ENCODE data around the gene CNOT11.

DNA sequence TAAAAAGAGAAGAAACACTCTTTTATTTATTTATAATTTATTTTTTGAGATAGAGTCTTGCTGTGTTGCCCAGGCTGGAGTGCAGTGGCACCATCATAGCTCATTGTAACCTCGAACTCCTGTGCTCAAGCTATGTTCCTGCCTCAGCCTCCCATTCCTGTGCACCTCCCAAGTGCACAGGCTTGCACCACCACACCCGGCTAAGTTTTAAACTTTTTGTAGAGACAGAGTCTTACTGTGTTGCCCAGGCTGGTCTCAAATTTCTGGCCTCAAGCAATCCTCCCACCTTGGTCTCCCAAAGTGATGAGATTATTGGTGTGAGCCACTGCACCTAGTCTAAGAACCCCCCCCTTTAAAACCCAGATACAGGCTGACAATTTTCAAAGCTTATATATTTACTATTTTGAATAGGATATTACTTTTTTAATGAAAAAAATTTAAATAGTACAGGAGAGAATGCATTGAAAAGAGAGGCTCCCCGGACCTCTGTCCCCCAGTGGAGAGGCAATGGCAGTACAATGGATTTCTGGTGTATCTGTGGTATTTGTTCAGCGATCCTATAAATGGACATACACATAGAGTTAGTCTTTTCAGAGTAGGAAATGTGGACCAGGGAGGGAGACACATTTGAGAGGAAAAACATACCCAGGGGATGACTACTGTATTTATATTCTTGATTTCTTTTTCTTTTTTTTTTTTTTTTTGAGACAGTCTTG lies 48.1 kb upstream of the CNOT11 start:
- TF ChIP-seq, protein P1, sequence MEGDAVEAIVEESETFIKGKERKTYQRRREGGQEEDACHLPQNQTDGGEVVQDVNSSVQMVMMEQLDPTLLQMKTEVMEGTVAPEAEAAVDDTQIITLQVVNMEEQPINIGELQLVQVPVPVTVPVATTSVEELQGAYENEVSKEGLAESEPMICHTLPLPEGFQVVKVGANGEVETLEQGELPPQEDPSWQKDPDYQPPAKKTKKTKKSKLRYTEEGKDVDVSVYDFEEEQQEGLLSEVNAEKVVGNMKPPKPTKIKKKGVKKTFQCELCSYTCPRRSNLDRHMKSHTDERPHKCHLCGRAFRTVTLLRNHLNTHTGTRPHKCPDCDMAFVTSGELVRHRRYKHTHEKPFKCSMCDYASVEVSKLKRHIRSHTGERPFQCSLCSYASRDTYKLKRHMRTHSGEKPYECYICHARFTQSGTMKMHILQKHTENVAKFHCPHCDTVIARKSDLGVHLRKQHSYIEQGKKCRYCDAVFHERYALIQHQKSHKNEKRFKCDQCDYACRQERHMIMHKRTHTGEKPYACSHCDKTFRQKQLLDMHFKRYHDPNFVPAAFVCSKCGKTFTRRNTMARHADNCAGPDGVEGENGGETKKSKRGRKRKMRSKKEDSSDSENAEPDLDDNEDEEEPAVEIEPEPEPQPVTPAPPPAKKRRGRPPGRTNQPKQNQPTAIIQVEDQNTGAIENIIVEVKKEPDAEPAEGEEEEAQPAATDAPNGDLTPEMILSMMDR (IDR thresholded peaks at IDR 0.05): no peak
- TF ChIP-seq POLR2A (IDR thresholded peaks at IDR 0.05): no peak
- no peak for TF ChIP-seq EP300 (IDR thresholded peaks at IDR 0.05)

Measured in ovary (tissue), 3 donors.